Neuron (in vitro differentiated cells): ENCODE data around the gene FASN.

Experiments used
- H2AFZ ChIP-seq: one replicate; pipeline ENCODE4 v1.6.1; 2013; ENCODE audit warnings: low read depth, mild to moderate bottlenecking, inconsistent platforms, low read length, moderate library complexity
- H3K27me3 ChIP-seq: one replicate; pipeline ENCODE4 v1.6.1; 2013; ENCODE audit warnings: low read length; ENCODE audit not compliant: insufficient read depth
- H3K36me3 ChIP-seq: one replicate; pipeline ENCODE4 v1.6.1; 2013; ENCODE audit warnings: low read length; ENCODE audit not compliant: insufficient read depth
- H3K4me1 ChIP-seq: one replicate; pipeline ENCODE4 v1.6.1; 2013; ENCODE audit warnings: low read length; ENCODE audit not compliant: insufficient read depth
- H3K4me3 ChIP-seq: 2 replicates; pipeline ENCODE4 v1.5.1; 2013; ENCODE audit warnings: mild to moderate bottlenecking, low read length, moderate library complexity
- H3K9me3 ChIP-seq: one replicate; pipeline ENCODE4 v1.6.1; 2013; ENCODE audit warnings: low read length

The FASN gene

DNA sequence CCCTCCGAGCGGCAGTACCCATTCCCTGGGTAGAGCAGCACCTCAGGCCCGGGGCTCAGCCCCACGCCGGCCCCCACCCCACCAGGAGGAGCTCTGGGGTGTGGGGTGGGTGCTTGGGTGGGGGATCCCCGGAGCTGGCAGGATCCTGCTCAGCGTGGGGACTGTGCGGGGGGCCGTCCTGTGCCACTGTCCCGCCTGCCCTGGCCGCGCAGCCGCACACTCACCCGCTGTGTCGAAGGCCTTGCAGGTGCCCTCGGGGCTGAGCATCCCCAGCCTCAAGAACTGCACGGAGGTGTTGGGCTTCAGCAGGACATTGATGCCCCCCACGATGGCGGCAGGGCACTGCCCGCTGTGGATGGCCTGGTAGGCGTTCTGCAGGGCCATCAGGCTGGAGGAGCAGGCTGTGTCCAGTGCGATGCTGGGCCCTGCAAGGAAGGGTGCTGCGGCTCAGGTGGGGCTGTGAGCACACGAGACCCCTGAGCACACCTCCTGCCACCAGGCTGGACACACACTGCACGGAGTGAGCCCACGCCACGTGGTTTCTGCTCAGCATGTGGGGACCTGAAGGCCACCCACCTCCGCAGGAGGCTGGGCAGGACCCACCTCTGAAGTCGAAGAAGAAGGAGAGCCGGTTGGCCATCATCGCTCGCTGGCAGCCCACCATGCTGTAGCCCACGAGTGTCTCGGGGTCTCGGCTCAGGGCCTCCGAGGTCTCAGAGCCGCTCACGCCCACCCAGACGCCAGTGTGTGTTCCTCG lies 4.9 kb downstream of the FASN start:
- H3K36me3 ChIP-seq: peaks cover 71% of the 10 kb centered on the region

GRCh38 chr17:82092628-82092994 lies 5.4 kb downstream of the FASN start:
- H3K4me3 ChIP-seq: no peak overlapping the region
- peaks cover 77% of the 10 kb centered on the region for H3K36me3 ChIP-seq
- H2AFZ ChIP-seq: no peak overlapping the region
- H3K27me3 ChIP-seq: no peaks in the 10 kb centered on the region
- no peaks in the 10 kb centered on the region for H3K9me3 ChIP-seq
- peaks cover 11% of the 10 kb centered on the region for H3K4me1 ChIP-seq

More for the DNA sequence above, 4.9 kb downstream of the FASN start:
- H3K9me3 ChIP-seq: no peaks in the 10 kb centered on the region
- no peak overlapping the region for H3K4me3 ChIP-seq
- no peaks in the 10 kb centered on the region for H3K27me3 ChIP-seq
- H3K4me1 ChIP-seq: peaks cover 11% of the 10 kb centered on the region
- no peak overlapping the region for H2AFZ ChIP-seq

GRCh38 chr17:82092094-82092586 lies 5.9 kb downstream of the FASN start:
- no peaks in the 10 kb centered on the region for H3K9me3 ChIP-seq
- H3K36me3 ChIP-seq: peaks cover 81% of the 10 kb centered on the region
- no peak overlapping the region for H2AFZ ChIP-seq
- no peak overlapping the region for H3K4me3 ChIP-seq
- peaks cover 10% of the 10 kb centered on the region for H3K4me1 ChIP-seq
- H3K27me3 ChIP-seq: no peaks in the 10 kb centered on the region

DNA sequence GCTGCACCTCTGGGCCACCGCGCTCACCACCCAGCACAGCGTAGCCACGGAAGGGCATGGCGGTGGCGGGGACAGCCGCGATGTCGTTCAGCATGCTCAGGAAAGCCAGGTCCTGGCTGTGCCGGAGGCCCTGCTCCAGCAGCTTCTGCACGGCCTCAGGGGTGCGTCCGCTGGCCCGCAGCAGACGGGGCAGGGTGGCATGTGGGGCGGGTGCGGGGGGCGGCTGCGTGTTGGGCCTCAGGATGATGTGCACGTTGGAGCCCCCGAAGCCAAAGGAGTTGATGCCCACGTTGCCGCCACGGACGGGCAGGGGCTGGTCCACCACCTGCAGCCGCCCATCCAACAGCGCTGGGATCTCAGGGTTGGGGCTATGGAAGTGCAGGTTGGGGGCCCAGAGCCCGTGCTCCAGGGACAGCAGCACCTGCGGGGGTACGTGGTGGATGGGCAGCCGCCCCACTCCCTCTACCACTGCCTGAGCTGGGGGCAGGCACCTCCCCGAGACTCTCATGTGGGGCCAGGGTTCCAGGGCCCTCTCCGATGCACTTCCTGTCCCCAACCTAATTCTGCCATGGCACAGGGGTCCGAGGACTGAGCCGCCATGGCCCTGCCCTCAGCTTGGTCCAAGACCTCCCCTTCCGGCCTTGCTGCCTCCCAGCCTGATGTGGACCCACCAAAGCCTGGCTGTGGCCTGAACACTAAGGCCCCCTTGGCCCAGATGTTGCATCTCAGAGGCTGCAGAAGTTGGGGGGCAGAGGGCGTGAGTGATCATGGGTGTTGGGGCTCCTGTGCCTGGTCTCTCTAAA lies 6.6 kb downstream of the FASN start:
- no peak overlapping the region for H3K4me3 ChIP-seq
- H3K9me3 ChIP-seq: no peaks in the 10 kb centered on the region
- H3K36me3 ChIP-seq: peaks cover 88% of the 10 kb centered on the region
- H3K27me3 ChIP-seq: no peaks in the 10 kb centered on the region
- H3K4me1 ChIP-seq: peaks cover 4% of the 10 kb centered on the region
- H2AFZ ChIP-seq: no peak overlapping the region

GRCh38 chr17:82090549-82091263 lies 7.3 kb downstream of the FASN start:
- peaks cover 88% of the 10 kb centered on the region for H3K36me3 ChIP-seq
- H3K9me3 ChIP-seq: no peaks in the 10 kb centered on the region
- H3K4me3 ChIP-seq: no peak overlapping the region
- no peaks in the 10 kb centered on the region for H3K27me3 ChIP-seq
- no peak overlapping the region for H2AFZ ChIP-seq
- no peaks in the 10 kb centered on the region for H3K4me1 ChIP-seq

- H3K9me3 ChIP-seq: no peaks in the 10 kb centered on the region
- H3K4me1 ChIP-seq: no peaks in the 10 kb centered on the region
- H2AFZ ChIP-seq: no peak overlapping the region
- no peak overlapping the region for H3K4me3 ChIP-seq
- peaks cover 88% of the 10 kb centered on the region for H3K36me3 ChIP-seq
- no peaks in the 10 kb centered on the region for H3K27me3 ChIP-seq
Observed at GRCh38 chr17:82089723-82090548, 8.1 kb downstream of the FASN start.

- H3K36me3 ChIP-seq: peaks cover 93% of the 10 kb centered on the region
- H3K27me3 ChIP-seq: no peaks in the 10 kb centered on the region
- no peaks in the 10 kb centered on the region for H3K4me1 ChIP-seq
- no peak overlapping the region for H3K4me3 ChIP-seq
- H3K9me3 ChIP-seq: no peaks in the 10 kb centered on the region
- H2AFZ ChIP-seq: no peak overlapping the region
Observed at GRCh38 chr17:82088838-82089722, 9.0 kb downstream of the FASN start.

GRCh38 chr17:82087961-82088837 lies 9.8 kb downstream of the FASN start:
- Histone ChIP-seq H3K4me1 (no peaks in the 10 kb centered on the region), H3K27me3 (no peaks in the 10 kb centered on the region), H3K4me3 (no peak overlapping the region), H3K36me3 (peaks cover 93% of the 10 kb centered on the region), H3K9me3 (no peaks in the 10 kb centered on the region), H2AFZ (no peak overlapping the region)

DNA sequence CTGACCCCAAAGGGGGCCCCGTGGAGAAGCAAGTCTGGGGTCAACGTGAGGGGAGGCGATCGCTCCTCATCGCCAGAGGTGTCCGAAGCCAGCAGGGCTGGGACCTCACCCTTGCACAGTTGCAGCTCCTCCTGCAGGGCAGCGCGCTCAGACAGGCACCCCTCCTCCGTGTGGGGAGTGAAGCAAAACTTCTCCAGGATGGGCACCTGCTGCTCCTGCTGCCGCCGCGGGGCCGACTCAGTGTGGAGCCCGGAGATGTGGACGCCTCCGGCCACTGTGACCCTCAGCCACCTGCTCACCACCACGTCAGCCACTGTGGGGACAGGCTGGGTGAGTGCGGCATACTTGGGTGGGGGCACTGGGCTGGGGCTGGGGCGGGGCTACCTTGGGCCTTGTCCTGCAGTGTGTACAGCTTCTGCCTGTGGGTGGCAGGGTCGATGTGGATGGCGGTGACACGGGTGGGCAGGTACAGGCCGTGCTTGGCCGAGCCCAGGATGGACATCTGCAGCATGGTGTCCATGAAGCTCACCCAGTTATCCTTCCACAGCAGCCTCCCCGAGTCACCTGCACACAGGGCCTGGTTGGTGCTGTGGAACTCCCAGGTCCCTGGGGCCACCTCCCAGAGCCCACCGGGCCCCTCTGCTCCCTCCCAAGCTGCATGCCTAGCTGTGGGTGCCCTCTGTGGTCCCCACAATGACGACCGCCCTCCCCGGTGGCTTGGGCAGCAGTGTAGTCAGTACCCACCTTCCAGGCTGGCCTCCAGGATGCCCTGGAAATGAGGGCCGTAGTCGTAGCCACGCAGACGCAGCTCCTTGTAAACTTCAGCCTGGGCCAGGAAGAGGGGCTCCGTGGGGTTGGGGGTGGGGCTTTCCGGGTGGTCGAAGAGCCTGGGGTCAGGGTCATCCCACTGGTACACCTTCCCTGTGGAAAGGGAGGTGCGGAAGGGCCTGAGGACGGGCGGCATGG lies 10.8 kb downstream of the FASN start:
- Histone ChIP-seq H3K36me3 (peaks cover 98% of the 10 kb centered on the region), H2AFZ (no peak overlapping the region), H3K9me3 (no peaks in the 10 kb centered on the region)

DNA sequence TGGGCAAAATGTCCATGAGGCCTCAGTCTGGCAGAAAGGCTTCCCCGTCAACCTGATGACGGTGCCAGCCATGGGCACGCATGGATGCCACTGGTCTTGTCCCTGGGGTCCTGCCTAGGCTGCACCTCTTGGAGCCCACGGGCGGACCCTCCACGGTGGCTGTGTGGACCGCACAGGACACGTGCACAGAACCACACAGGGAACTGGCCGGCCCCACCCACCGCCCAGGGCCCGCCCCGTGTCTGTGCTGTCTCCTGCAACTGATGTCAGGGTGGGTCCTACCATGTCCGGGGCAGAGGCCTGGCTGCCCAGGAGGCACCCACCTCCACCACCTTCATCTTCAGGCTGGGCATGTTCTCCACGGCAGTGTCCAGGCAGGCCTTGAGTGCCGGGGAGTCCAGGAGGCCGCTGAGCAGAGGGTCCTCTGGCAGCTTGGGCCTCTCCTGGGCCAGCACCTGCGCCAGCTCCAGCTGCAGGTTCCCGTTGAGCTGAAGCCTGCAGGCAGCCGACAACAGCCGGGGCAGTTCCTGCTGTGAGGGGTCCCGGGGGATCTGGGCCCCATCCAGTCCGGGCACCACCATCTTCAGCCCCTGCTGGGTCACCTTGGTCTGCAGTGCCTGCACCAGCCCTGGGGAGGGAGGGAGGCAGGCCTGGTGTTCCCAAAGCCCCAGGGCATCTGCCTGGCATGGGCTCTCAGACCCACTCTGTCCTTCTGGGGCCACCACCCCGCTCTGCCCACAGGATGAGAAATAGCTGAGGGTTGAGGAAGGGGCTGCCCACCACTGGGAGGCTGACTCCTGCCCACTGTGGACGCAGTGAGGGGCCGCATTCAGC lies 11.9 kb downstream of the FASN start:
- Histone ChIP-seq H3K36me3 (peaks cover 97% of the 10 kb centered on the region), H2AFZ (no peak overlapping the region), H3K4me1 (no peaks in the 10 kb centered on the region), H3K4me3 (no peak overlapping the region), H3K9me3 (no peaks in the 10 kb centered on the region), H3K27me3 (no peaks in the 10 kb centered on the region)

More for the DNA sequence above, 10.8 kb downstream of the FASN start:
- Histone ChIP-seq H3K4me3 (no peak overlapping the region), H3K27me3 (no peaks in the 10 kb centered on the region), H3K4me1 (no peaks in the 10 kb centered on the region)
